SH-SY5Y (cell line): Measurements from ENCODE around the gene KDM4C.

ENCODE experiments used
- GATA2 ChIP-seq: IDR thresholded peaks from 2 replicates; pipeline ENCODE4 v1.6.1; 2011; ENCODE audit warnings: mild to moderate bottlenecking, low read depth, low read length
- GATA3 ChIP-seq: IDR thresholded peaks from 2 replicates; pipeline ENCODE4 v1.6.1; 2011; ENCODE audit warnings: low read depth, mild to moderate bottlenecking, low read length, moderate library complexity

GRCh38 chr9:6999794-7000193, 242.0 kb downstream of the KDM4C start:
- TF ChIP-seq GATA2 (no peak), GATA3 (no peak)
